Nephron progenitor cell (in vitro differentiated cells): ENCODE data around the gene FRMD1.
A peak's percentile ranks its signal among the peaks of the same experiment; 100 is the strongest.

Source experiments
- DNase-seq: peaks from one replicate; pipeline ENCODE4 v3.0.0; 2021
- H3K27ac Mint-ChIP-seq: 2 replicates; pipeline ENCODE4 v1.8.0; 2021; ENCODE audit warnings: mild to moderate bottlenecking, moderate library complexity, mixed read lengths
- H3K27me3 Mint-ChIP-seq: 2 replicates; pipeline ENCODE4 v1.8.0; 2021; ENCODE audit warnings: mild to moderate bottlenecking, low read depth, mixed read lengths; ENCODE audit not compliant: poor library complexity
- H3K36me3 Mint-ChIP-seq: 2 replicates; pipeline ENCODE4 v1.8.0; 2021; ENCODE audit warnings: low read depth, mixed read lengths
- H3K4me1 Mint-ChIP-seq: 2 replicates; pipeline ENCODE4 v1.8.0; 2021; ENCODE audit warnings: mixed read lengths
- H3K4me3 Mint-ChIP-seq: 2 replicates; pipeline ENCODE4 v1.8.0; 2021; ENCODE audit warnings: mild to moderate bottlenecking, moderate library complexity, mixed read lengths
- H3K9me3 Mint-ChIP-seq: 2 replicates; pipeline ENCODE4 v1.8.0; 2021; ENCODE audit warnings: mild to moderate bottlenecking, moderate library complexity, mixed read lengths
- CTCF ChIP-seq: fragments of 200-600 bp; sonication (generic); IDR thresholded peaks from 2 replicates; pipeline ENCODE4 v1.5.0; 2021; ENCODE audit warnings: antibody characterized with exemption

The FRMD1 gene

GRCh38 chr6:168107191-168107983, 28.4 kb upstream of the FRMD1 start:
- no peaks in the 10 kb centered on the region for H3K9me3 Mint-ChIP-seq
- DNase-seq = no peak
- H3K4me1 Mint-ChIP-seq = peaks cover 27% of the 10 kb centered on the region
- no peak for TF ChIP-seq CTCF
- no peaks in the 10 kb centered on the region for H3K36me3 Mint-ChIP-seq
- no peak overlapping the region for H3K4me3 Mint-ChIP-seq
- no peak overlapping the region for H3K27ac Mint-ChIP-seq
- peaks cover 21% of the 10 kb centered on the region for H3K27me3 Mint-ChIP-seq

GRCh38 chr6:168106633-168107005, 27.6 kb upstream of the FRMD1 start:
- Mint-ChIP-seq H3K27me3 (peaks cover 22% of the 10 kb centered on the region), H3K9me3 (no peaks in the 10 kb centered on the region), H3K4me1 (peaks cover 27% of the 10 kb centered on the region), H3K36me3 (no peaks in the 10 kb centered on the region), H3K27ac (no peak overlapping the region), H3K4me3 (no peak overlapping the region)
- no peak for DNase-seq
- TF ChIP-seq CTCF = no peak

- Mint-ChIP-seq H3K4me1 (peaks cover 27% of the 10 kb centered on the region), H3K27ac (no peak overlapping the region), H3K36me3 (no peaks in the 10 kb centered on the region), H3K9me3 (no peaks in the 10 kb centered on the region), H3K4me3 (no peak overlapping the region), H3K27me3 (peaks cover 22% of the 10 kb centered on the region)
- no peak for DNase-seq
- TF ChIP-seq CTCF = no peak
Measured at GRCh38 chr6:168105813-168106632, 27.0 kb upstream of the FRMD1 start.

- TF ChIP-seq CTCF = no peak
- Mint-ChIP-seq H3K27me3 (peaks cover 25% of the 10 kb centered on the region), H3K4me3 (no peak overlapping the region), H3K9me3 (no peaks in the 10 kb centered on the region), H3K36me3 (no peaks in the 10 kb centered on the region), H3K27ac (no peak overlapping the region), H3K4me1 (peaks cover 28% of the 10 kb centered on the region)
- DNase-seq = no peak
Measured at GRCh38 chr6:168104636-168105035, 25.6 kb upstream of the FRMD1 start.

- TF ChIP-seq CTCF = no peak
- Mint-ChIP-seq H3K36me3 (no peaks in the 10 kb centered on the region), H3K27me3 (peaks cover 25% of the 10 kb centered on the region), H3K4me1 (peaks cover 39% of the 10 kb centered on the region), H3K4me3 (peak overlapping the region; percentile 29), H3K27ac (no peak overlapping the region), H3K9me3 (no peaks in the 10 kb centered on the region)
- no peak for DNase-seq
Measured at GRCh38 chr6:168103050-168103830, 24.2 kb upstream of the FRMD1 start.
